GM12875 (cell line): ENCODE data around the gene GSTA1.
"Not testable (repeated sequence)": the region's sequence is repeated elsewhere in the genome, so short reads cannot be mapped to it uniquely, and the experiment has no call there.

Source experiments
- H3K4me3 ChIP-seq: one replicate; pipeline ENCODE4 v1.5.1; 2011; ENCODE audit warnings: low read depth, low read length, control low read depth
- CTCF ChIP-seq: IDR thresholded peaks from 2 replicates; pipeline ENCODE4 v1.5.1; 2011; ENCODE audit warnings: low read depth, mild to moderate bottlenecking, control low read depth, inconsistent platforms, low read length, moderate library complexity, borderline replicate concordance; ENCODE audit not compliant: insufficient read depth

Gene GSTA1

GRCh38 chr6:52760105-52760765 lies 43.4 kb downstream of the GSTA1 start:
- no peak for TF ChIP-seq CTCF
- no peak overlapping the region for H3K4me3 ChIP-seq

- TF ChIP-seq CTCF: no peak
- H3K4me3 ChIP-seq: no peak overlapping the region
Observed at GRCh38 chr6:52759085-52759484, 44.5 kb downstream of the GSTA1 start.

GRCh38 chr6:52757651-52758338 lies 45.8 kb downstream of the GSTA1 start:
- H3K4me3 ChIP-seq: not testable (repeated sequence)

GRCh38 chr6:52754443-52754842 lies 49.2 kb downstream of the GSTA1 start:
- no peak overlapping the region for H3K4me3 ChIP-seq
- TF ChIP-seq CTCF: no peak

GRCh38 chr6:52753137-52753536 lies 50.5 kb downstream of the GSTA1 start:
- not testable (repeated sequence) for H3K4me3 ChIP-seq

GRCh38 chr6:52752310-52752709 lies 51.3 kb downstream of the GSTA1 start:
- TF ChIP-seq CTCF: no peak

GRCh38 chr6:52749556-52750152 lies 54.0 kb downstream of the GSTA1 start:
- TF ChIP-seq CTCF: no peak
- H3K4me3 ChIP-seq: no peak overlapping the region

More at GRCh38 chr6:52752310-52752709, 51.3 kb downstream of the GSTA1 start:
- no peak overlapping the region for H3K4me3 ChIP-seq

- not testable (repeated sequence) for H3K4me3 ChIP-seq
Observed at GRCh38 chr6:52747301-52747700, 56.3 kb downstream of the GSTA1 start.
